PFSK-1 (cell line): Measurements from ENCODE around the gene PRKCE.

Experiments used
- POLR2AphosphoS5 ChIP-seq: IDR thresholded peaks from 2 replicates; pipeline ENCODE4 v1.6.1; 2012; ENCODE audit warnings: low read depth, mild to moderate bottlenecking, control low read depth, low read length, moderate library complexity
- TAF1 ChIP-seq: IDR thresholded peaks from 2 replicates; pipeline ENCODE4 v1.6.1; 2012; ENCODE audit warnings: low read length, control low read depth, borderline replicate concordance; ENCODE audit not compliant: insufficient read depth
- TF ChIP-seq, protein P1 (sequence below), 2 experiments: IDR thresholded peaks; 2 replicates each; pipeline versions ENCODE4 v1.6.1 to v1.8.0; 2011 to 2012; ENCODE audit warnings: low read depth in 2 of 2, low read length in 2 of 2, control low read depth in 1 of 2, inconsistent platforms in 1 of 2, mild to moderate bottlenecking in 1 of 2, moderate library complexity in 1 of 2; ENCODE audit not compliant: insufficient read depth in 1 of 2

DNA sequence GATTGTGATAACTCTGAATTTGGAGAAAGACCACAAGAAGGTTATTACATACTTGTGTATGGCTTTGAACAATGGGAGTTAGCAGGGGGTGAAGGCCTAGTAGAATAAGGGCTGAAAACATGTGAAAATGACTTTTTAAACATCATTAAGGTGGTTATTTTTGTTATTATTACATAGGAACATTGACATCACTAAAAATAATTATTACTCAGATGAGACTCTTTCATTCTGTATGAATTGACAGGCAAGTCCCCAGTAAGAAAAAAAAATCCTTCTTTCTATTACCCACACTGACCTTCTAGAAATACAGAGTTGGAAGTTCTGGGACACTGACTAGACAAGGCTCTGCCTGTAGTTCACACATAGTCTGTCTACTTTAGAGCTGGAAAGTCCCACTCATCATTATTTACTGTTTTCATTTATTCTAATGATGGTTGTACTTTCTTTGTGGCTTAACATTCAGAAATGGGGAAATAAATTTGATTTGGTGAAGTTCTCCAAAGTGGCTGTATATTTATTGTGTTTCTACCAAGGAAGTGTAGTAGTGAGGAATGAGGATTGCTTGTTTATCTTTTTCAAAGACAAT is 426.1 kb downstream of the PRKCE start:
- TF ChIP-seq TAF1 (no peak), POLR2AphosphoS5 (no peak)
- TF ChIP-seq, protein P1, sequence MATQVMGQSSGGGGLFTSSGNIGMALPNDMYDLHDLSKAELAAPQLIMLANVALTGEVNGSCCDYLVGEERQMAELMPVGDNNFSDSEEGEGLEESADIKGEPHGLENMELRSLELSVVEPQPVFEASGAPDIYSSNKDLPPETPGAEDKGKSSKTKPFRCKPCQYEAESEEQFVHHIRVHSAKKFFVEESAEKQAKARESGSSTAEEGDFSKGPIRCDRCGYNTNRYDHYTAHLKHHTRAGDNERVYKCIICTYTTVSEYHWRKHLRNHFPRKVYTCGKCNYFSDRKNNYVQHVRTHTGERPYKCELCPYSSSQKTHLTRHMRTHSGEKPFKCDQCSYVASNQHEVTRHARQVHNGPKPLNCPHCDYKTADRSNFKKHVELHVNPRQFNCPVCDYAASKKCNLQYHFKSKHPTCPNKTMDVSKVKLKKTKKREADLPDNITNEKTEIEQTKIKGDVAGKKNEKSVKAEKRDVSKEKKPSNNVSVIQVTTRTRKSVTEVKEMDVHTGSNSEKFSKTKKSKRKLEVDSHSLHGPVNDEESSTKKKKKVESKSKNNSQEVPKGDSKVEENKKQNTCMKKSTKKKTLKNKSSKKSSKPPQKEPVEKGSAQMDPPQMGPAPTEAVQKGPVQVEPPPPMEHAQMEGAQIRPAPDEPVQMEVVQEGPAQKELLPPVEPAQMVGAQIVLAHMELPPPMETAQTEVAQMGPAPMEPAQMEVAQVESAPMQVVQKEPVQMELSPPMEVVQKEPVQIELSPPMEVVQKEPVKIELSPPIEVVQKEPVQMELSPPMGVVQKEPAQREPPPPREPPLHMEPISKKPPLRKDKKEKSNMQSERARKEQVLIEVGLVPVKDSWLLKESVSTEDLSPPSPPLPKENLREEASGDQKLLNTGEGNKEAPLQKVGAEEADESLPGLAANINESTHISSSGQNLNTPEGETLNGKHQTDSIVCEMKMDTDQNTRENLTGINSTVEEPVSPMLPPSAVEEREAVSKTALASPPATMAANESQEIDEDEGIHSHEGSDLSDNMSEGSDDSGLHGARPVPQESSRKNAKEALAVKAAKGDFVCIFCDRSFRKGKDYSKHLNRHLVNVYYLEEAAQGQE (IDR thresholded peaks at IDR 0.05; ENCODE audit: insufficient read depth in 1 of 2, low read depth in 2 of 2, low read length in 2 of 2): no peak
